Limb (tissue), 2 donors: ENCODE results near the gene ANKH.
"Not testable (repeated sequence)": the region's sequence is repeated elsewhere in the genome, so short reads cannot be mapped to it uniquely, and the experiment has no call there.

Source experiments
- DNase-seq, 2 donors: peaks; one replicate each; pipeline ENCODE4 v3.0.0-alpha.2; 2016; ENCODE audit errors: extremely low spot score in 2 of 2

ANKH gene

DNA sequence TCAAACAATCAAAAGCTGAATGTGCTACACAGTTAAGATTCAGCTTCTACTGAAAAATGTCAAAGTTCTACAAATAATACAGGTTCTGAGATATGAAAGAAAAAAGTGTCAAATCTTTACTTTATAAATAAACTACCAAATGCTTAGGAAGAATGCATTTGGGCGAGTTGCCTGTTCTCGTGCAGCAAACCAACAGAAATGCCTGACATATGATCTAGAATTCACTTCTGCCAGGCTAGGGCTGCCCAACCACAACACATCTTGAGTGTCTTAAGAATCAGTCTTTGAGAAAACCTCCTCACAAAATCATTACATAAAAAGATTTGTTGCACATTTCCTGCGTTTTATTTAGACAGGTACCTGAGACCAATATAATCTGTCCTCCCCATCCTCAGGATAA lies 42.2 kb downstream of the ANKH start:
- DNase-seq: no peak

- no peak for DNase-seq
Measured at GRCh38 chr5:14826714-14827113, 44.9 kb downstream of the ANKH start.

DNA sequence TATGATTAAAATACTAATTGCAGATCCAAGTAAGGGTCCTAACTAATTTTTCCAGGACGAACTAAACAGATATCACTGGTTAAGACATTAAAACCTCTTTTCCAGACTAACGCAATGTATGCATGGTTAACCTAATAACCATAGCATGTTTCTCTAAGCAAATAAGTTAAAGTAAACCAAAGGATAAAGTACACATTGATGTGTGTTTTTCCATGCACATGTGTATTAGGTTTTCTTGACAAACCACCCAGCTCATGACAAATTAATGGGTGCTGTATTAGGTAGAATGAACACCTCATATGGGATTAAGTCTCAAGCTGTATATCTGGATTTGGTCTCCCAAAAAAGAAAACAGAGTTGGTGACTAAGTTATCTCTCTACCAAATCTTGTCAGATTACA lies 45.6 kb downstream of the ANKH start:
- DNase-seq: no peak

DNA sequence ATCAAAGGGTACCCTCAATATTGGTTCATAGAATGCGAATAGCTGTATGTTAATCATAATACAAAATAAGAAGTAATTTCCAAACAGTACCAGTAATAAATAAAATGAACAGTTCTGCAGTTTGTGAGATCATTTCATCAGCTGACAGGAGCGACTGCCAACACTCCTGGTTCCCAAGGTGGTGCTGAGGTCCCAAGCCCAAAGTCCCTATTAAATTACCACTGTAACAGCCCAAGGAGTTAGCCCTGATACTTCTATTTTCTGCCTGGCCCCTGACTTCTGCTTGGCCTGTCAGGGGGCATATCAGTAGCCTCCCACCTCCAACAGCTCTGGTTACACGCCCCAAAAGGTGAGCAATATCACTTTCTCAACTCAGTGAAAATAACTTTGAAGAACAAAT lies 47.1 kb downstream of the ANKH start:
- no peak for DNase-seq

DNA sequence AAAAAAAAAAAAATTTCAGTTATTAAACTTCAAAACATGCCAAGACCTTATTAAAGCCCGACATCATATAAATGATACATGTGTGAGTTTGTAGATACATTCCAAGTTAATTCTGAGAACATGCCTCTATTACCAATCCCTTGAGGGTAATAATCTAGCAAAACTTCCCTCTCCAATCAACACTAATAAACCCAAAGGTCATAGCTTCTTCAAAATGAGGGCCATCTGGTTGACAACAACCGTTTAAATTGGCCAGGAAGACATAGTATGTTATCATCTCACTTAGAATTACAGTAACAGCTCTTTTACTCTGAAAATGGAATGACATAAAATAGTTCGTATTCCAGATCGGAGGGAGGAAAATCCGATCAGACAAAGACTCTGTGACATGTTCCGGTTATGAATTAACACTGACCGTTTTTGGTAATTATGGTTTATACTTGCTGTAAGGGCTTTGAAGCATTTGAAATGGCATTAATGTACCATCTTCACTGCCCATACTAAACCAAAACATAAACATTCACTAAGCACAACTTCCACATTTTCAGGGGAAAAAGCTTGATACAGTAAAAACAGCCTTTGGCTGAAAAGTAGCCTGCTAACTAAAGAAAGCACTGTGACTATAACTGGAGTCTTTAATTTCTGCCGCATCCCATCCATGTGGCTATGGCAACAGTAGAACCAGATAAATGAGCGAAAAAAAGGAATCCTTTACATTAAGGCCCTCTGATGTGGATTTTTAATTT lies 50.3 kb downstream of the ANKH start:
- no peak for DNase-seq

DNA sequence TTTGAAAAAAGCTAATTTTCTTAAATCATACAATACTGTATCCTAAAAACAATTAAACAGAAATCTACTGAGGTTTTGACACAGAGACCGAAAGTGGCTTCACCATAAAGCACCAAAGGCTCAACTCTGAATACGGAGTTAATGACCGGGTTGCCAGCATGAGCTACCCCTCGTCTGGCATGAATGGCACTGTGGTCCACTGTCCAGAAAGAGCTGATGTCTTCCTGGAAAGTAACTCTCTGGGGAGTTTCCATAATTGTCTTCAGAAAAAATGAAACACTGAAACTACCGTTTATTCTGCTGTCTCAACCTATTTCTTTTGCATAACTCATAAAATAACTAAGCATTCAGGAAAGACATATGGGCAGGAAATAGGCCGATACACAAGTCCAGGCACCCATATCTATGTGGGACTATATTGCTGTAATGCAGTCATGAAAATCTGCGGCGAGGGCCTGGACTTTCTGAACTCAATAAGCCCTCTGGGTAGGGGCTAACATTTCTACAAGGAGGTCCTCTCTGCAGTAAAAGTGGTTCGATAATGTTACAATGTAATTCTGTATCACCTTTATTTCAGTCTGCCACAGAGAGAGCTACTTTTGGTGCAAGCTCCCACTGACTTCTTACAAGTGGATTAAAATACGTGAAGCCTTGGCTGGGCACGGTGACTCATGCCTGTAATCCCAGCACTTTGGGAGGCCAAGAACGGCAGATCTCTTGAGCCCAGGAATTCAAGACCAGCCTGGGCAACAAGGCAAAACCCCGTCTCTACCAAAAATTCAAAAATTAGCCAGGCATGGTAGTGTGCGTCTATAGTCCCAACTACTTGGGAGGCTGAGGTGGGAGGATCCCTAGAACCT lies 52.4 kb downstream of the ANKH start:
- DNase-seq: no peak

DNA sequence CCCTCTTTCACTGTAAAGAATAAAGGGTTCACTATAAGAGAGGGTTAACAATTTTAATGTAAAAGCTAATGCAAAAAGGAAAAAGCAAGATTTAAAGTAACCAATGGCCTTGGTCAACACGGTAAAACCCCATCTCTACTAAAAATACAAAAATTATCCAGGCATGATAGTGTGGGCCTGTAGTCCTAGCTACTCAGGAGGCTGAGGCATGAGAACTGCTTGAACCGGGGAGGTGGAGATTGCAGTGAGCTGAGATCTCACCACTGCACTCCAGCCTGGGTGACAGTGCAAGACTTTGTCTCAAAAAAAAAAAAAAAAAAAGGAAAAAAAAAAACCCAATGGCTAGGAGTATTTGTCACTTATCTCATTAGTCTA lies 53.8 kb downstream of the ANKH start:
- not testable (repeated sequence) for DNase-seq

DNA sequence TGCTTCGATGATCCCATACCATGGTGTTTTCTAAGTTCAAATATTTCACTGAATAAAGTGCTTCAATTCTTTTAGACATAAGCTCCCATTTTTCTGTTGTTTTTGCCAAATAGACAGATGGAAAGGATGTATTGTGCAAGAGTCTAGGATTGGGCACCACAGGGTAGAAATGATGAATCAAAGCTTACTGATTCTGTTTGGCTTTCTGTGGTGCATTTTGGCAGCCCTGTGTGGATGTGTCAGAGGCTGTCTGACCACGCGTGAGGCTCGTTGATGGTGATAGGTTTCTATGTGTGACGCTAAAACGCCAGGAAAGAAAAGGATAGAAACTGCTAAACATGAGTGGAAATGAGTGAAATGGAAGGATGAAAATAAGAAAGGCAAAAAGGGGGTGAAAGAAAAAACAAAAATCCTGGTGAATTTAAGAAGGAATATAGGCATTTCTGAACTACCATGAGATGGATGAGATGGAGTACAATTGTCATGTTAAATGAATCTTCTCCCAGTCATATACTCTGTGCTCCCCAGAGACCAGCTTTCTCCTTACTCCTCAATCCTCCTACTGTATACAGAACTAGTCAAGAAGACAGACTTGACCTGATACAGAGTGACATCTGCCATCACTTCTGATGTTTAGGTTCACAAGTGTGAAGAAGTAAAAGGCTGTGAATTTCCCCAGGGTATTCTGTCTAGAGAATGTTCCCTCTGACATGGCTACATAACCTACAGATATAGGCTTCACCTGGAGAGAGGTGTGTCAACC lies 54.4 kb downstream of the ANKH start:
- DNase-seq: no peak

GRCh38 chr5:14816374-14816998 lies 55.1 kb downstream of the ANKH start:
- no peak for DNase-seq

DNA sequence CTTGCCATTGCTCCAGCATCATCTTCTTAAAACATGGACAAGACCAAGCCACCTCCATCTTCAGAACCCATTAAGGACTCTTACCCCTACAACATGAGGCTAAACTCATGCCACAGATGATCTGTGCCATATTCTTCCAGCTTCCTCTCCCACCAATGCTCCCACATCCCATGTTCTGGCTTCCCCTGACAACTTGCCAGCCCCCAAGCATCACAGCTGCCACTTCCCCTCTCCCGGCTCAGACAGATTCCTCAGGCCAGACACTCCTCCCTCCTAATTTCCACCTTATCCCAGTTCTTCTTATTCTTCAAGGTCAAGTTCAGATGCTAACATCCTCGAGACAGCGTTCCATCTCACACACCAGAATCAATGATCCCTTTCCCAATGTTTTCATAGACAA lies 57.8 kb downstream of the ANKH start:
- no peak for DNase-seq

- no peak for DNase-seq
Measured at GRCh38 chr5:14812166-14812565, 59.4 kb downstream of the ANKH start.

DNA sequence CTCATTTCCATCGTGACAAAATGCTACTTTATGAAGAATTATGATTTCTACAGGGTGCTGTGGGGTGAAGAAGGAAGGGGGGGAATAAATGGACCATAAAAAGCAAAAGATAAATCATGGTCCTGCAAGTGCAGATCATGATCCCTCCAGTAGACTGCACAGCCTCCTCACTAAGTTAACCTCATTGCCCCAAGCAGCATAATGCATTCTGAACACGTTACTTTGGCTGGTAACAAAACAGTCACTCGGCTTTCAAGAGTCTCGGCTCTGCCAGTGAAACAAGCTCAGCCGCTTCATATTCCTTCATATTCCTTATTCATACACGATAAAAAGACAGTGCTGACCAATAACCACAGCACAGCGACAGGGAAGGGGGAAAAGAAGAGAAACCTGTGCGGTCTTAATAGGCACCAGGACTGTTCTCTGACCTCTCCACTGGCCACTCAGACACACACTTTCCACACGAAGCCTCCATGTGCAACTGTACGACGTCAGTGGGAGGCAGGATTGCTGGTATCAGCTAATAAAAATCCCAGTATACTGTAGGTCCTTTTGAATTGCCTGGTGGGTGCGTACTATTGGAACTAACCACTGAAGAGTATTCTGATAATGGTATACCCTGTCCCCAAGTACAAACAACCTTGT lies 60.5 kb downstream of the ANKH start:
- DNase-seq: no peak

DNA sequence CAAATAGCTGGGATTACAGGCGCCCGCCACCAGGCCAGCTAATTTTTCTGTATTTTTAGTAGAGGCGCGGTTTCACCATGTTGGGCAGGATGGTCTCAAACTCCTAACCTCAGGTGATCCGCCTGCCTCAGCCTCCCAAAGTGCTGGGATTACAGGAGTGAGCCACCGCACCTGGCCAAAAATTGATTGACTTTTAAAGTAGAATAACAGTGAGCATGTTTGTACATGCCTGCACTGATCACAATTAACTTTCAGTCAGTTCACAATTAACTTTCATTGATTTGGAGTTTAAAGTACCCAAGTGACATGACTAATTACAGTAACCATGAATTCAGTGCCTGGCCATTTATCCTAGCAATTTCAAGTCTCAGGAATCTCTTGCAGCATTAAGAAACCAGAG lies 61.3 kb downstream of the ANKH start:
- DNase-seq: no peak

- no peak for DNase-seq
Measured at GRCh38 chr5:14809369-14810155, 62.0 kb downstream of the ANKH start.

DNA sequence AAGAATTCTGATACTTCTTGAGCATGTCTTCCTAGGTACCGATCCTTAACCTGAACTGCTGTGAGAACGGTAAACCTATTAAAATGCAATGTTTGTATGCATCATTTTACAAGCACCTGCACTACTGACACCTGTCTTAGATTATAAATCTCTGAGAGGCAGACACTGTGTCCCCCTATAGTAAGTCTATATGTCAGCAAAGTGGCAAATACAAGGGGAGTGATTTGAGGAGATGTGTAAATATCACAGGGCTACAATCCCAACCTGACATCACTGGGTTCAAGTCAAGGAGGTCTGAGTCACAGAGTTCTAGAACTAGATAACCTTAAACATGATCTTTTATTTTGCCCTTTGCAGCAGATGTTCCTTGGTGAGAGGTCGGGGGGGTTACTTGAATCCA lies 64.1 kb downstream of the ANKH start:
- no peak for DNase-seq

DNA sequence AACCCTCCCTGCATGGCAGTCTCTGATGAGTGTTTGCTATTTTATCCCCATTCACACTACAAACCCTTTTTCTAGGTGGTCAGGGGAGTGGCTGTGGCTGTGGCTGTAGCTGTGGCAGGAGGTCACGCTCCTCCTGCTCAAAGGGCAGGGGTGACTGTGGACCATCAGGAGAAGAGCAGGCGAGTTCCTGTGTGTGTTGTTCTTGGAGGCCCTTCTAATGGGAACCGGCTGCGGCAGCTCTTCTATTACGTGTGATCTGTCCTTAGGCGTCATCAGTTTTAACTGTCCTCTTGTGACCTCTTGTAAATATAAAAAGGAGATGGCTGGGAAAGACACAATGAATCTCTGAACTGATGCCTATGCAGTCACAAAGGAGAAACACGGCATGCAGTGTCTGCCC lies 65.1 kb downstream of the ANKH start:
- no peak for DNase-seq

GRCh38 chr5:14802541-14802940 lies 69.0 kb downstream of the ANKH start:
- no peak for DNase-seq

DNA sequence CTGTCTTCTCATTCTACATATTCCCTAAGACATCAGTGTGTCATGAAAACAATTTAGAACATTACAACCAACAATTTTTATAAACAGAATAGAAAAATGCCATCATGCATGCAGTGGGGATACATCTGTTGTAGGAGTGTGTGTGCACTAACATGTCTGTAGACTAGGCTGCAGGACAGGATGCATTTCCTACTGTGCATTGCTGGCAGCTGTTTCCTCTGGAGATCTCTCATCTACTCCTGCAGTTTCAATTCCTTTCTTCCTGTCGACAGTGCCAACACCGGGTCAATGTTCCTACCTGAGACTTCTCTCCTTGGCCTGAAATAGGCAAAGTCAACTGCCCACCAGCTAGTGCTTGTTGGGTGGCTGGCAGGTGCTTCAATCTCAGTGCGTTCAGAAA lies 69.8 kb downstream of the ANKH start:
- DNase-seq: no peak

DNA sequence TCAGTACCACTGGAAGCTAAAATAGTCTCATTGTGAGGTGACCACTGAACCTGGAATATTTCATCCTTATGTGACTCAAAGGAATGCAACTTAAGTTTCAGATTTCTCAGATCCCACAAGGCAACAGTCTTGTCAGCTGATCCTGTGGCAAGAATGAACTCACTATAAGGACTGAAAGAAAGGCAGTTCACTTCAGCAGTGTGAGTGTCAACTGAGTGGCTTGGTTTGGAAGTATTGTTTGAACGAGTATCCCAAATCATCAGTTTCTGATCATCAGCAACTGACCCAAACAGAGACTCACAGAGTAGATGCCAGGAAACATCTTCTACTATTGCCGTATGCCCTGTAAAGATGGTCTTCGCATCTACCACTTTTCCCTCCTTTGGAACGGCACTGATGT lies 74.2 kb downstream of the ANKH start:
- DNase-seq: not testable (repeated sequence)

DNA sequence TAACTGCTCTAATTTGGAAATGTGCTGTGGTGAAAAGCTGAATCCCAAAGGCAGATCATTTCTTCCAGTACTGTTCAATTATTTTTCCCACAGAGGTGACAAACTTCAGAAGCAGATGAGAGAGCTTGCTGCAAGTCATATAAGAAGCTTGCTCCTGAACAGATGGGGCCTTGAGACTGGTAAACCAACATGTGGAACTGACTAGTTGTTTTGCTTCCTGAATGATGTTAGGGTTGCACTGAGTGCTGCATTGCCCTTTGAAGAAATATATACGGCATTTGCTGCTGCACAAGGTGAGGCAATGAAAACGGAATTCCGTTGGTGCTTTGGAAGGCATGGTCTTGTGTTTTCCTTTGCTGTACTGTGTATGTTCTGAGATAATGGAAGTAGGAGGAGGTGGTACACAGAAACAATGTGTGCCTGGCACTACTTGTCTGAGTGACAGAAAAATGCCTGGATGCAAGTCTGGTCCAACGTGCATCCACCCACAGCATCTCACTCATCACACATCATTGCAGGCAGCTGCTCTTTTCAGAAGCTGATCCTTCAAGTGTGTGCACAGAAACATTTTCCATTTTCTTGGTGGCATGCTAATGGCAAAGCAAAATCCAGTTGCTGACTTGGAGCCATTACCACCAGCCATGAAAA lies 76.9 kb downstream of the ANKH start:
- DNase-seq: no peak
